OCI-LY1 (cell line): Measurements from ENCODE around the gene PGBD2.

Experiments
- EZH2 ChIP-seq: fragments of 200-600 bp; sonication (generic), shearing (Covaris generic); IDR thresholded peaks from 2 replicates; pipeline ENCODE4 v1.8.0; 2017; ENCODE audit warnings: borderline replicate concordance, mixed run types, mild to moderate bottlenecking, antibody characterized with exemption, low read length, moderate library complexity, mixed read lengths
- TF ChIP-seq, protein P1 (sequence below): fragments of 200-600 bp; sonication (generic), shearing (Covaris generic); IDR thresholded peaks from 2 replicates; pipeline ENCODE4 v1.5.1; 2017; ENCODE audit warnings: mild to moderate bottlenecking, antibody characterized with exemption, low read length, moderate library complexity, mixed read lengths

GRCh38 chr1:248890549-248891498 lies 15.2 kb upstream of the PGBD2 start:
- TF ChIP-seq EZH2, result no peak
- TF ChIP-seq, protein P1, sequence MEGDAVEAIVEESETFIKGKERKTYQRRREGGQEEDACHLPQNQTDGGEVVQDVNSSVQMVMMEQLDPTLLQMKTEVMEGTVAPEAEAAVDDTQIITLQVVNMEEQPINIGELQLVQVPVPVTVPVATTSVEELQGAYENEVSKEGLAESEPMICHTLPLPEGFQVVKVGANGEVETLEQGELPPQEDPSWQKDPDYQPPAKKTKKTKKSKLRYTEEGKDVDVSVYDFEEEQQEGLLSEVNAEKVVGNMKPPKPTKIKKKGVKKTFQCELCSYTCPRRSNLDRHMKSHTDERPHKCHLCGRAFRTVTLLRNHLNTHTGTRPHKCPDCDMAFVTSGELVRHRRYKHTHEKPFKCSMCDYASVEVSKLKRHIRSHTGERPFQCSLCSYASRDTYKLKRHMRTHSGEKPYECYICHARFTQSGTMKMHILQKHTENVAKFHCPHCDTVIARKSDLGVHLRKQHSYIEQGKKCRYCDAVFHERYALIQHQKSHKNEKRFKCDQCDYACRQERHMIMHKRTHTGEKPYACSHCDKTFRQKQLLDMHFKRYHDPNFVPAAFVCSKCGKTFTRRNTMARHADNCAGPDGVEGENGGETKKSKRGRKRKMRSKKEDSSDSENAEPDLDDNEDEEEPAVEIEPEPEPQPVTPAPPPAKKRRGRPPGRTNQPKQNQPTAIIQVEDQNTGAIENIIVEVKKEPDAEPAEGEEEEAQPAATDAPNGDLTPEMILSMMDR, result no peak
